CD4-positive, alpha-beta T cell treated with Interleukin-2 at 100 ng/mL for 4 hours (primary cell): ENCODE data around the gene GLIS2.

Source experiments
- DNase-seq: peaks from one replicate; pipeline ENCODE4 v3.0.0-alpha.2; 2020; ENCODE audit warnings: low spot score

The GLIS2 gene

DNA sequence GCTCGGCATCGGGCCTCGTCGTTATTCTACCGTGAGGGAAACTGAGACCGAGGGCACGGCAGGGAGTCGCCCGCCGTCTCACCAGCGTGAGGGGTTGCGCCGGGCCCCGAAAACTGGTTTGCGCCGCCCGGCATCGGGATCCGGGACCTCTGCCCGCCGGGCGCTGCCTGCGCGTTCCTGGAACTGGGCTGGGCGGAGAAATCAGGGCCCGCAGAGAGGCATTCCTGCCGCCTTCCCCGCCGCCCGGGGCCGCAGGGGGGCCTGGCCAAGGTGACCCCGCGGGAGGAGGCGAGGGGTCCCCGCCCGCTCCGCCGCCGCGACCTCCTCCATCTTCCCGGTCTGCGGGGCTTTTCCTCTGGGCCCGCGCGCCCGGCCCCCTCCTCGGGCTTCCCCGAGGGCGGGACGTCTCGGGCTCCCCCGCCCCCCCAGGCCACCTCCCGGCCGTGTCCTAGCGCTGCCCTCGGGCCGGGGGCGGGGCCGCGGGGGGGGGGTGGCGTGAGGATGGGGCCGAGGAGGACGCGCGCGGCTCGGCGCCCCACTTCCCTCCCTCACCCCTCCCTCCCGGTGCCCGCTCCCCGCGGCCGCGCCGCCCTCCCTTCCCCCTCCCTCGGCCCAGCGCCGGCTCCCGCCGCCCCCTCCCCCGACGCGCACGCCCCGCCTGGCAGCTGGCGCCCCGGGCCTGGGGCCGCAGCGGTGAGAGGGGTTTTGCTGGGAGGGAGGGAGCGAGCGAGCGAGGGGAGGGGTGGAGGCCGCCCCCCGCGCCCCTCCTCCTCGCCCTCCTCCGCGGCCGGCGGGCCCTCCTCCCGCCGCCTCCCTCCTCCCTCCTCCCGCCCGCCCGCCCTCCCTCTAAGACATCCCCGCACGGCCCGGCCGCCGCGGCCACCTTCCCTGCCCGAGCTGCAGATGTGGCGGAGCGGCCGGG lies at the start of gene GLIS2:
GLIS2 (plus strand) TSS at position 882 of the 922 bp plus-strand sequence. CDS start 16,214 bp downstream, outside the sequence.
- peak; percentile 11 for DNase-seq

DNA sequence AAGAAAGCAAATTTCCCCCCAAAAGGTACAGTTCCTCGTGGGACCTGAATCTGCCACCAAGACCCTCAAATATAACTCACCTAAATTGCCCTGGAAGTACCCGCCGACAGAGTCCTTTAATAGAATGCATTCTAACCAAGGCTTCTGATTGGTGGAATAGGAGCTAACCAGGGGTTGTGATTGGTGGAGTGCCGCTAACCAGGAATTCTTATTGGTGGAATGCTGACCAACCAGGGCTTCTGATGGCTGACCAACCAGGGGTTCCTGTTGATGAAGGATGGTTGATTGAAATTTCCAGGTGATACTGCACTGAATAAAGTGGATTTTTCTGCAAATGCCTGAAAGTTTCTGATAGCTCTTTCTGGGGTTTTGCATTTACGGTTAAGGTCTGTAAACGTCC lies 49.5 kb upstream of the GLIS2 start:
- no peak for DNase-seq

DNA sequence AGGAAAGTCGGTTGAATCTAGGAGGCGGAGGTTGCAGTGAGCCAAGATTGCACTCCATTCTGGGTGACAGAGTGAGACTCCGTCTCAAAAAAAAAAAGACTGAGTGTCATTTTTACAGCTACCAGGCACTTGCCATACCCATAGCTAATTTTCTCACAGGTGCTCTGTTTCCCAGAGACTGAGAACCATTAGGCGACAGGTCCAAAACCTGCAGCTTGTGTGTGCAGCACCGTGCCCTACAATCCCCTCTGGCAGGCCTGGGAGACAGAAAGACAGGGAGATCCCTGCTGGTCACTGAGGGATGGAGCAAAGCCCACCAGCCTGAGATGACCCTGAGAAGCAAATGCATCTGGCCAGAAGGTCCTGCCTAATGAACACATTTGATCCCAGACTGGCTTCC lies 45.8 kb upstream of the GLIS2 start:
- no peak for DNase-seq

DNA sequence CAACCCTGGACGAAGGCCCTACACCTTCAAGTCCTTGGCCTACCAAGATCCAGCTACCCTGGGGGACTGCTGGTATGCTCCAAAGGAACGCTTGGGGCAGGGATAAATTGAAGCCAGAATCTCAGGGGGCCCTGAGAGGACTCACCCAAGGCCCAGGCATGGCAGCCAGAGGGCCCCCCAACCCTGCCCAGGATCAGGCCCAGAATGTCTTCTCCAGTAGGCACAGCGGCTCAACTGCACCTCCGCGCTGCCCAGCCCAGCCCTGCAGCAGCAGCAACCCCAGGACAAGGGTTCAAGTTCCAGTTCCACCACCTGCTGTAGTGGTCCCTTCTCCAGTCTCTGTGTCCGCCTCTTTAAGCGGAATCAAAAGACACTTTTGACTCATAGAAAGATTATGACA lies 45.3 kb upstream of the GLIS2 start:
- DNase-seq = no peak

DNA sequence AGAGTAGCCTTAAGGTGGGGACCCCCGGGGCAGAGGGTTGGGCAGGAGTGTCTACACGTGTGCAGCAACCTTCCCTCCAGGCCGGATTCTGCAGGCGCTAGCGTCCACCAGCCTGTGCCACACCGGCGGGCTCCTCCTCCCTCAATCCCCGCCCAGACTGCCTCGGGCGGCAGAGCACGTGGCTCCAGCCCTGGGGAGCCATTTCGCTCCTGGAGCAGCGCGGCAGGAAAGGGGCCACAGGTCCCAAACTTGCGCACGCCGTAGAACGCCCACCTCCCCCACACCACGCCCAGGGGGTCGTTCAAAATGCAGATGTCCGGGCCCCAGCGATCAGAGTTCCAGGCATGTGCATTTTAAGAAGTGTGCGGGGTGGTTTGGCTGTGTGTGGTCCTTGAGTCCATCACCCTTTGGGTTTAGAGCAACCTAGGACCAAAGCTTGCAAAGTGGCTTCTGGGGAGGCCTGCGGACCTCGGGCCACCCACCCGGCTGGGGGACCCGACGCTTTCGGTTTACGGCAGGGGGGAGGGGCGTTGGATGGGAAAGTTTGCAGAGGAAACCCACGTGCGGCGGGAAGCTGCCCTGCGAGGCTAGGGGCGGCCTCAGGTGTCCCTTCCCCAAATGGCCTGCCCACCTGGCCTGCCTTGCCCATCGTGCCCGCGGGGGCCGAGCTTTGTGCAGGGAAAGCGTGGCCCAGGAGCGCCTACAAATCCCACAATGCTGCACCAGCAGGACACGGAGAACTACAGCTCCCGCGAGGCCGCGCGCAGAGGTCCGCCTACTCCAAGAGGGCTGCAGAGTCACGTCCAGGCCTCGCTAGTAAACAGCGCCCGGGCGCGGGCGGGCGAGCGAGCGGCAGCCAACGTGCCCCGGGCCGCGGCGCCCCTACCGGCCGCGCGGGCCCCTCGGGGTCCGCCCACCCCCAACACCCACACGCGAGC lies 44.4 kb upstream of the GLIS2 start:
- DNase-seq = peak; percentile 88

DNA sequence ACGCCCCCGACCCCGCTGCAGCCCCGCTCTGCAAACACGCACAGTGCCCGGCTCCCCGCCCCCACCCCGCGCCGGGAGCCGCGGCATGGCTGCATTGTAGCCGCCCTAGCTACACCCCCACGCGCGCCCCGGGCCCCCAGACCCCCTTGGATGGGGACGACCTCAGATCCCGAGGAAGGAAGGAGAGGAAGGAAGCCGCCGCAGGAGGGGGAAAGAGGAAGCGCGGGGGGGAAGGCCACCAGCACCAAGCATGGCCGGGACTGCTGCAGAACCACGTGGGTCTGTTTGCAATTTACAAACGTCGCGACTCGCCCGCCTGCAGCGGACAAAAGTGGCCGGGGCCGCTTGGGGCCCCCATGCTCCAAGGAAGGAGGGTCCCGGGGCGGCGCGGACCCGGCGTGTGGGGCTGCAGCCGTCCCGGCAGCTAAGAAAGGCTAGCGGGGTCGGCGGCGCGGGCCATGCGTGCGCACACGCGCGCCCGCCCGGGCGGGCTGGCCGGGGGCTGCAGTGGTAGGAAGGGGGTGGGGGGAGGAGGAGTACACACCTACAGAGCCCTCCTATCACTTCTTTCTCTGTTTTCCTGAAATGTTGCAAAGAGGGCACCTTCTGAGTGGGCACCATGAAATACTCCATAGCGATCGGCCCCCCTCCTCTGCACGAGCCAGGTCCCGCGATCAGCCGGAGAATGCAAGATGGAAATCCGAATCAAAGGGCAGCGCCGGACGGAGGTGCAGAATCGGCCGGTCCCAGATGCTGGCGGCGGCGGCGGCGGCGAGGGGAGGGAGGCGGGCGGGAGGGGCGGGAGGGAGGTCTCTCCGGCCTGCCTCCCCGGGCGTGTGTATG lies 43.5 kb upstream of the GLIS2 start:
- DNase-seq = peak; percentile 22

DNA sequence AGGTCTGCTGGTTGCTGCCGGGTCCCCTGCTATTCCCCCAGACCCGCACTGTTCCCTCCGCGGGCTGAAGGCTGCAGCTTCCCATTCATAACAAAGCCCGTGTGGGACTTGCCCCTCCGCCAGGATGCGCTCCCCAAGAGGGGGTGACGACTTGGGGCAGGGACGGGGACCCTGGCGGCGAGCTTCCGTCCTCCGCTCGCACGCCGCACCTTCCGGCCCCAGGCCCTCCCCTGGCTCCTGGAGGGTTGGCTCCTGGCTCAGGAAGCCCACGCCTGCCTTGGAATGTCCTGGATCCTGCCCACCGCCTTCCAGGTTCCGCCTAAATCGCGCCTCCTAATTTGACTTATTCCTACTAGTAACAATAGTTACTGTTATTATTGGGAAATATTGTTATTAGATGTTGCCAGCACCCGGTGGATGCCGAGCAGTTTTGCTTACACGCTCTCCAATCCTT lies 42.0 kb upstream of the GLIS2 start:
- peak; percentile 44 for DNase-seq

DNA sequence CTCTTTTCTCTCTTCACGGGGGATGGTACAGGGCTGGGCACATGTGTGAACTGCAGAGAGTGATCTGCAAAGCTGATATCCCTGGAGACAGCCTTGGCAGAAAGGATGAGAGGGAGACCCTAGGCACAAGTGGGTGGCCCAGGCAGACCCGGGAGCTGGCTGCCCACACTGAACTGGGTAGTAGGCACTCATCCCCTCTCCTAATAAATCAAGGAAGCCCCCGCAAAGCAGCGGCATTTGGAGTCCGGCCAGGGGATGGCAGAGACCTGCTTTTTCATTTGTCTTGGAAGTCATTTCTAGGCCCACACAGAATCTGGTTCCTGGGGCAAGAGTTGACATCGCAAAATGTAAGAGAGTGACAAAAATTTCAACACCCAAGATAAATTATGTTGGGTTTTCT lies 40.0 kb upstream of the GLIS2 start:
- no peak for DNase-seq

DNA sequence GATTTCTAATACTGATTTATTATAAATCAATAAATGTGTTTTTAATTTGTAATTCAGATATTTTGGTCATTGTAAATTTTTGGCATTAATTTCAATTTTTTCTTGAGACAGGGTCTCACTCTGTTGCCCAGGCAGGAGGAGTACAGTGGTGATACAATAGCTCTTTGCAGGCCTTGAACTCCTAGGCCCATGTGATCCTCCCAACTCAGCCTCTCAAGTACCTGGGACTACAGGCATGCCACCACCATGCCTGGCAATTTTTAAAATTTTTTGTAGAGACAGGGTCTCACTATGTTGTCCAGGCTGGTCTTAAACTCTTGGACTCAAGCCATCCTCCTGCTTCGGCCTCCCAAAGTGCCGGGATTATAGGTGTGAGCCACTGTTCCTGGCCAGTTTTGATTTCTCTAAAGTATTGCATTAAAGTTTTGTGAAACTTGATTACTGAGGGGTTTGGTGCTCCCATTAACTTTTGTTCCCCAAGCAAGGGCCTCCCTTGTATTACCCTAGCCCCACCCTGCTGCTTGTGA lies 37.8 kb upstream of the GLIS2 start:
- no peak for DNase-seq

DNA sequence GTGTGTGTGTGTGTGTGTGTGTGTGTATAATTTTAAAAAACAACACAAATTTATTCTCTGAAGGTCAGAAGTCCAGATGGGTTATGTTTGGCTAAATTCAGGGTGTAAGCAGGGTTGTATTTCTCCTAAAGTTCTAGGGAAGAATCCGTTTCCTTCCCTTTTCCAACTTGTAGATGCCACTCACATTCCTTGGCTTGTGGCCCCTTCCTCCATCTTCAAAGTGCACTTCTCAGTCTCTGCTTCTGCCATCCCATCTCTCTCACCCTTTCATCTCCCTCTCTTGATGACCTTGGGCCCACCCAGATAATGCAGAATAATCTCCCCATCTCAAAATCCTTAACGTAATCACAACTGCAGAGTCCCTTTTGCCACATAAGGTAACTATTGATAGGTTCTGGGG lies 35.2 kb upstream of the GLIS2 start:
- DNase-seq = no peak

DNA sequence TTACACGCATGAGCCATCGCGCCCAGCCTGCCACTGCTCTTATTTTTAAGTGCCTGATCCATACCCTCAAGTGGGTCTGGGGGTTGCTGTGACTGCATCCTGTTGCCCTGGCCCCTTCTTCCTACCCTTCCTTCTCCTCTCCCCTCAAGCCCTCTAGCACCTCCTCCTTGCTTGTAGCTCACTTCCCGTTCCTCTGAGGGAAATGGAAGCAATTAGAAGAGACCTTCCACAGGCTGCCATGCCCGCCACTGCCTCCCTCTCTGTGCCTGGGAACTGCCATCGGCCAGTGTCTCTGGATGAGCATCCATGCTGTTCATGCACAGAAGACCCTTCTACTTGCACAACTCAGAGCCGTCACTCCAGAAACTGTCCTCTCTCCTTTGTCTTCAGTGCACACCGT lies 32.4 kb upstream of the GLIS2 start:
- no peak for DNase-seq

DNA sequence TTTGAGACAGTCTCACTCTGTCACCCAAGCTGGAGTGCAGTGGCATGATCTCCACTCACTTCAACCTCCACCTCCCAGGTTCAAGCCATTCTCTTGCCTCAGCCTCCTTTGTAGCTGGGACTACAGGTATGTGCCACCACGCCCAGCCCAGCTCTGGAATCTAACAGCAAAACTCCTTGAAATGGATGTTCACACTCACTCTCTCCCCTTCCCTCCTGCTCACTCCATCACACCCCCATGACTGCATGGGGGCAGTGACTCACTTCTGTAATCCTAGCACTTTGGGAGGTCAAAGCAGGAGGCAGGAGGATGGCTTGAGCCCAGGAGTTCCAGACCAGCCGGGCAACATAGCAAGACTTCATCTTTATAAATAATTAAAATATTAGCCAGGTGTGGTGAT lies 31.9 kb upstream of the GLIS2 start:
- no peak for DNase-seq

DNA sequence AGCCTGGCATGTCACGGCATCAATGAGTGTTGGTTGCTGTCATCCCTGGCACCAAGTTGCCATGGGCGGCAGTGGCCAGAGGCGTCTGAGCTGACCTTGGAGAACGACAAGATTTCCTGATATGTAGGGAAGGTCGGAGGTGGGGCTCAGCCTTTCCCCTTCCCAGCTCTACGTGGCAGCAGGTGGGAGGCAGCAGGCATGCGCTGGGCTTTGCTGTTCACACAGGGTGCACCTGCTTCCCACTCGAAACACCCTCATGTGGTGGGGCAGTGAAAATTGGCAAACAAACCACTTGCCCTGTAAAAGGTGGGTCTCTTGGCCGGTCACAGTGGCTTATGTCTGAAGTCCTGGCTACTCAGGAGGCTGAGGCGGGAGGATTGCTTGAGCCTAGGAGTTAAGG lies 30.7 kb upstream of the GLIS2 start:
- DNase-seq = no peak

DNA sequence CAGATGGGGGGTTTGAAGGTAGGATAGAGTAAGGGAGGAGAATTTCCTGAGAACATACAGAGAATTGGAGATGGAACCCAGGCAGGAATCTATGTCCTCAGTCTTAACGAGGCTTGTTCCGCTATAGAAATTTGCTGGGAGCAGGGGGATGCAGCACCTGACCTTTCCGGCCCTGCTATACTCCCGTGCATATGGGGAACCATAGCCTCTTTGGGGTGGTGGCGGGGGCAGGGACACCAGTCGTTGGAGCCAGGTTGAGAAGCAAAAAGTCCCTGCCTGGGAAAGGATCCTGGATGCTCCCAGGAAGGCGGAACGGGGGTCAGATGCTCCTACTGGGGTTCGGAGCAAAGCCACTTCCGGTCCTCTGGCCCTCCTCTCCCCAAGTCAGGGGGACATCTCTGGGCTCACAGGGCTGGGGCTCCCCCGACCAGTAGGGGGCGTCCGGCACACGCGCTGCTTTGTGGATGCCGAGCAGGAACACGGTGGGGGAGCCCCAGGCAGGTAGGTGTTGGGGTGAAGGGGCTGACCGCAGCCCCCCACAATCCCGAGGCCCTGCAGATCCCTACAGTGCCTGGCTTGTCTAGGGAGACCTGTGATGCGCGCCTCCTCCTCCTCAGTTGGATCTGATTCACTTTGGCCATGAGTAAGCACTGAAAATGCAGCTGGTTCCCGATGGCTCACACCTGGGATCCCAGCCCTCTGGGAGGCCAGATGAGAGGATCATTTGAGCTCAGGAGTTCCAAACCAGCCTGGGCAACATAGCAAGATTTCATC lies 27.5 kb upstream of the GLIS2 start:
- peak; percentile 78 for DNase-seq

DNA sequence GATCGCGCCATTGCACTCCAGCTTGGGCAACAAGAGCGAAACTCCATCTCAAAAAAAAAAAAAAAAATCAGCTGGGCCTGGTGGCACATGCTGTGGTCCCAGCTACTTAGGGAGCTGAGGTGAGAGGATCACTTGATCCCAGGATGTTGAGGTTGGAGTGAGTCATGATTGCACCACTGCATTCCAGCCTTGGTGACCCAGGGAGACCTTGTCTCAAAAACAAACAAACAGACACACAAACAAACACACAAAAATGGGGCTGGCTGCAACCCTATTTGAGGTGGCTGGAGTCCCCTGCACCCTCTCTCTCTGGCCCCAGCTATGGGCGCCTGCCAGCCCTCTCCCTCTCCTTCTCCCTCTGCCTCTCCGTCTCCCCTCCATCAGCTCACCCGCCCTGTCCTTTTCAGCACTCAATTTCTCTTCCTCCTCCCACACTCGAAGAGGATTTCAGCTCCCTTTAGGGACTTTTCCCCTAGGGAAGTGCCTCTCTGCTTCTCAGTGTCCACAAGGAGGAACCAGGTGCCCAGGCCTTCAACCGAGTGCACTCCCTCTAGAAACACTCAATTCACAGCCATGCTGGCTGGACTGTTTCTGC lies 25.5 kb upstream of the GLIS2 start:
- DNase-seq = no peak

DNA sequence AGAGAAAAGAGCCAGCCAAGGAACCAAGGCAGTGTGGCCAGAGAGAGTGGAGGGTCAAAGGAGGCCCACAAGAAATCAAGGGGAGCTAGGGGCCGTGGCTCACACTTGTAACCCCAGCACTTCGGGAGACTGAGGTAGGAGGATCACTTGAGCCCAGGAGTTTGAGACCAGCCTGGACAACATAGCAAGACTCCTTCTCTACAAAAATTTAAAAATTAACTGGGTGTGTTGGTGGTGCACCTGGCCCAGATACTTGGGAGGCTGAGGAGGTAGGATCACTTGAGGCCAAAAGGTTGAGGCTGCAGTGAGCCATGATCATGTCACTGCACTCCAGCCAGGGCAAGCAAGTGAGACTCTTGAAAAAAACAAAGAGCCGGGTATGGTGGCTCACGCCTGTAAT lies 24.2 kb upstream of the GLIS2 start:
- DNase-seq = no peak

DNA sequence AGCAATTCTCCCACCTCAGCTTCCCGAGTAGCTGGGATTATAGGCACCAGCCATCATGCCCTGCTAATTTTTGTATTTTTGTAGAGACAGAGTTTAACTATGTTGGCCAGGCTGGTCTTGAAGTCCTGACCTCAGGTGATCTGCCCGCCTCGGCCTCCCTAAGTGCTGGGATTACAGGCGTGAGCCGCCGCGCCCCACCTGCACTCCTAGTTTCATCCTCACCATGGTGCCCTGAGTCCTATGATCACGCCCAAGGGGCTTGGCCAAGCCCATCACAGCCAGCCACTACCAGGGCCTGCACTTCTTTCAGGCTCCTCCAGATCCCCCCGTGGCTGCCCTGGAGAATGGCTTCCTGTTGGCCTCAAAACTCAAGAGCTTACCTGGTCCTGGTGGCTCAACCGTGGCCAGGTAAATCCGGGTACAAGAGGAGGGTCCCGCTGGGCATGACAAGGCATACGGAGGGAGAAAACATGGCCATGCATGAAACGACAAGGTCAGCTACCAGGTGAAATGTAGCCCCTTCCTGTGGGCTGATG lies 22.6 kb upstream of the GLIS2 start:
- DNase-seq = no peak

DNA sequence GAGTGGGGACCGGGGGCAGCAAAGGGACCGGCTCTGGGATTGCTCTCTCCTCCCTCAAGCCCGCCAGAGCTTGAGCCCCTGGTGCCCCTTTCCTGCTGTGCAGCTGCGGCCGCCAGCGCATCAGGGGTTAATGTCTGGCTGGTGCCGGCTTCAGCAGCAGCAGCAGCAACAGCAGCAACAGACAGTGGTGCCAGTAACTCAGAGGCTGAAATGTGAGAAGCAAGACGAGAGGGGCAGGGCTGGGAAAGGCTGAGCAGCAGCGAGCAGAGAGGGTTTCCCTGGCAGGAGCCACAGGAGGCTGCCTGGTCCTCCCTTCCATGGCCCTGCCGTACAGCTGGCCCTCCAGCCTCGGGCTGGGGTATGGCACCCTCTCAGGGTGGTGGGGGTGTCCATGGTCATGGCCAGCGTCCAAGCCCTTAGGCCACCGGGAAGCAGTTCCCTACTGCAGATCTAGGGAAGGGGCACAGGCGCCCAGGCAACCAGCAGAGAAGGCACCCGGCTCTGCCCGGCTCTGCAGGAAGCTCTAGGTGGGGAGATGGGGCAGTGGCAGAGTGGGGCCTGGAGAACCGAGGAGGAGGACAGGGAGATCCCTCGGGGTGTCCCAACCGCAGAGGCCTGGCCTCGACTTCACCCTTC lies 21.9 kb upstream of the GLIS2 start:
- DNase-seq = no peak

DNA sequence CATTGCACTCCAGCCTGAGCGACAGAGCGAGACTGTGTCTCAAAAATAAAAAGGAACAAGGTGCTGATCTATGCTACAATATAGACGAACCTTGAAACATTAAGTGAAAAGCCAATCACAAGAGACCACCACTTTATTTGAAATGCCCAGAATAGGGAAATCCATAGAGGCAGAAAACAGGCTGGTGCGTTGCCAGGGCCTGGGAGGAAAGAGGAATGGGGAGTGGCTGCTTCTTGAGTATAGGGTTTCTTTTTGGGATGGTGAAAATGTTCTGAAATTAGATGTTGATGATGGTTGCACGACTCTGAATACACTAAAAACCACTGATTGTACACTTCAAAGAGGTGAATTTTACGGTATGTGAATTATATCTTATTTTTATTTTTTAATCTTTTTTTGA lies 20.3 kb upstream of the GLIS2 start:
- no peak for DNase-seq

DNA sequence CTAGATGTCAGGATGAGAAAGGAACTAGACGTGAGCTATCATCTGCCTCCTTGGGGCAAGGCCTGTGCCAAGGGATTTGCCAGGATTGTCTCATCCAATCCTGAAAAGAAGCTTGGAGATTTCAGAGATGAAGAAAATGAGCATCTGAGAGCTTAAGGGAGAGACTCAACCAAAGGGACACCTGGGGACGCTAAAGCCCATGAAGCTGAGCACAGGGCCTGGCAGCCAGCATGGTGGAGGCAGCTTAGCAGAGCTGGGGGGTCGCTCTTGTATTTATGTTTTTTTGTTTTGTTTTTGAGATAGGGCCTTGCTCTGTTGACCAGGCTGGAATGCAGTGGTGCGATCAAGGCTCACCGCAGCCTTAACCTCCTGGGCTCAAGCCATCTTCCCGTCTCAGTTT lies 18.4 kb upstream of the GLIS2 start:
- DNase-seq = no peak
